IMR-90 (cell line): Measurements from ENCODE around the gene S100A12. TPM values are rescaled to one million over a fixed set of nuclear protein-coding genes. Genes with fewer than 3 reads are reported as not detected.

Experiments used
- ATAC-seq: fragments of 200-7000 bp; cut with Tn5 transposase; 2 replicates; pipeline ENCODE4 v1.9.1; 2020; ENCODE audit warnings: low read depth, mild to moderate bottlenecking, moderate library complexity
- BruUV-seq: library from RNA; stranded (reverse); fragments of 400-500 nt; replicated peaks from 2 replicates; lab custom pipeline; 2021; lab: Mats Ljungman, UMichigan
- CTCF ChIA-PET: fragments of 300-600 bp; formaldehyde crosslinking; extraction: SDS; loops from one replicate; lab custom pipeline; 2021; ENCODE audit warnings: antibody characterized with exemption; lab: Yijun Ruan, JAX
- POLR2A ChIA-PET: fragments of 300-600 bp; sonication (Branson Sonifier 250); formaldehyde crosslinking; loops from one replicate; lab custom pipeline; 2022; ENCODE audit warnings: antibody characterized with exemption; ENCODE audit not compliant: unreplicated experiment; lab: Charles Lee
- DNase-seq: peaks from one replicate; pipeline ENCODE4 v3.0.0; 2013
- H2AFZ ChIP-seq: replicated peaks from 2 replicates; pipeline ENCODE3; 2013; ENCODE audit warnings: low read length, mild to moderate bottlenecking; ENCODE audit not compliant: poor library complexity
- H2AK5ac ChIP-seq: 2 replicates; pipeline ENCODE4 v1.6.1; 2013; ENCODE audit warnings: low read depth, low read length, inconsistent platforms
- H2AK9ac ChIP-seq: replicated peaks from 2 replicates; pipeline ENCODE3; 2013; ENCODE audit warnings: mild to moderate bottlenecking, low read depth, low read length, moderate library complexity; ENCODE audit not compliant: poor library complexity
- H2BK120ac ChIP-seq: 2 replicates; pipeline ENCODE4 v1.6.1; 2013; ENCODE audit warnings: low read depth, low read length, inconsistent platforms
- H2BK15ac ChIP-seq: 3 replicates; pipeline ENCODE4 v1.6.1; 2013; ENCODE audit warnings: low read depth, low read length, inconsistent platforms
- H2BK20ac ChIP-seq: 2 replicates; pipeline ENCODE4 v1.6.1; 2013; ENCODE audit warnings: low read depth, mild to moderate bottlenecking, inconsistent platforms, low read length, moderate library complexity
- H2BK5ac ChIP-seq: 2 replicates; pipeline ENCODE4 v1.6.1; 2013; ENCODE audit warnings: mild to moderate bottlenecking, low read depth, low read length, inconsistent platforms; ENCODE audit not compliant: poor library complexity, severe bottlenecking
- H3K14ac ChIP-seq: replicated peaks from 2 replicates; pipeline ENCODE4 v1.6.1; 2013; ENCODE audit warnings: low read depth, low read length, inconsistent platforms
- H3K18ac ChIP-seq: 2 replicates; pipeline ENCODE4 v1.6.1; 2013; ENCODE audit warnings: low read depth, low read length, control low read depth
- H3K23ac ChIP-seq: 2 replicates; pipeline ENCODE4 v1.6.1; 2013; ENCODE audit warnings: low read depth, low read length, inconsistent platforms
- H3K27ac ChIP-seq: 2 replicates; pipeline ENCODE4 v1.5.1; 2013; ENCODE audit warnings: mild to moderate bottlenecking, control low read depth, low read length; ENCODE audit not compliant: insufficient read depth
- H3K27me3 ChIP-seq: 2 replicates; pipeline ENCODE4 v1.6.1; 2013; ENCODE audit warnings: low read length; ENCODE audit not compliant: control insufficient read depth, insufficient read depth
- H3K36me3 ChIP-seq: 2 replicates; pipeline ENCODE4 v1.6.1; 2013; ENCODE audit warnings: low read length, mixed read lengths; ENCODE audit not compliant: control insufficient read depth, insufficient read depth
- H3K4ac ChIP-seq: 2 replicates; pipeline ENCODE4 v1.6.1; 2013; ENCODE audit warnings: low read depth, low read length, inconsistent platforms
- H3K4me1 ChIP-seq: 2 replicates; pipeline ENCODE4 v1.6.1; 2013; ENCODE audit warnings: low read length, mixed read lengths; ENCODE audit not compliant: control insufficient read depth, insufficient read depth
- H3K4me2 ChIP-seq: 2 replicates; pipeline ENCODE4 v1.6.1; 2013; ENCODE audit warnings: low read depth, mild to moderate bottlenecking, control low read depth, low read length, moderate library complexity
- H3K4me3 ChIP-seq: 2 replicates; pipeline ENCODE4 v1.5.1; 2013; ENCODE audit warnings: low read depth, mild to moderate bottlenecking, control low read depth, low read length, moderate library complexity; ENCODE audit not compliant: insufficient read depth
- H3K56ac ChIP-seq: 2 replicates; pipeline ENCODE4 v1.6.1; 2013; ENCODE audit warnings: low read length, inconsistent platforms; ENCODE audit not compliant: insufficient read depth; ENCODE audit errors: extremely low read depth
- H3K79me1 ChIP-seq, 2 experiments: 2 replicates each; pipeline ENCODE4 v1.6.1; 2013; ENCODE audit warnings: low read length in 2 of 2, inconsistent platforms in 1 of 2, low read depth in 1 of 2
- H3K9ac ChIP-seq: 2 replicates; pipeline ENCODE4 v1.6.1; 2013; ENCODE audit warnings: low read depth, low read length, control low read depth
- H3K9me1 ChIP-seq: 2 replicates; pipeline ENCODE4 v1.6.1; 2013; ENCODE audit warnings: low read length, inconsistent platforms; ENCODE audit not compliant: insufficient read depth
- H3K9me3 ChIP-seq: 2 replicates; pipeline ENCODE4 v1.6.1; 2013; ENCODE audit warnings: low read length; ENCODE audit not compliant: control insufficient read depth, insufficient read depth
- H4K20me1 ChIP-seq: 2 replicates; pipeline ENCODE4 v1.6.1; 2013; ENCODE audit warnings: low read length, inconsistent platforms; ENCODE audit not compliant: insufficient read depth
- H4K5ac ChIP-seq: 2 replicates; pipeline ENCODE4 v1.6.1; 2013; ENCODE audit warnings: mild to moderate bottlenecking, low read depth, low read length, control low read depth
- H4K8ac ChIP-seq, 2 experiments: 2 replicates each; pipeline ENCODE4 v1.6.1; 2013; ENCODE audit warnings: low read depth in 2 of 2, low read length in 2 of 2, control low read depth in 1 of 2, inconsistent platforms in 1 of 2
- H4K91ac ChIP-seq: 2 replicates; pipeline ENCODE4 v1.6.1; 2013; ENCODE audit warnings: low read depth, low read length, inconsistent platforms; ENCODE audit not compliant: insufficient read depth
- BHLHE40 ChIP-seq: fragments of 150-350 bp; IDR thresholded peaks from 2 replicates; pipeline ENCODE4 v1.6.1; 2016; ENCODE audit warnings: mild to moderate bottlenecking, low read depth, low read length
- CEBPB ChIP-seq: IDR thresholded peaks from 2 replicates; pipeline ENCODE4 v1.6.1; 2012; ENCODE audit warnings: low read depth, low read length, improper control_type of control experiment
- CHD1 ChIP-seq: IDR thresholded peaks from 2 replicates; pipeline ENCODE4 v1.6.1; 2012; ENCODE audit warnings: low read depth, low read length, improper control_type of control experiment
- CTCF ChIP-seq: conservative IDR thresholded peaks from 2 replicates; pipeline ENCODE4 v1.5.1; 2012; ENCODE audit warnings: mild to moderate bottlenecking, low read depth, low read length, improper control_type of control experiment
- FOS ChIP-seq: fragments of 150-350 bp; IDR thresholded peaks from 2 replicates; pipeline ENCODE4 v1.6.1; 2016; ENCODE audit warnings: low read depth, low read length
- MAFK ChIP-seq: IDR thresholded peaks from 2 replicates; pipeline ENCODE4 v1.6.1; 2012; ENCODE audit warnings: low read depth, low read length, improper control_type of control experiment
- MAZ ChIP-seq: IDR thresholded peaks from 2 replicates; pipeline ENCODE4 v1.6.1; 2012; ENCODE audit warnings: low read depth, mild to moderate bottlenecking, low read length, improper control_type of control experiment, moderate library complexity, borderline replicate concordance
- MXI1 ChIP-seq: IDR thresholded peaks from 2 replicates; pipeline ENCODE4 v1.6.1; 2012; ENCODE audit warnings: low read depth, mild to moderate bottlenecking, low read length, moderate library complexity, borderline replicate concordance
- NFE2L2 ChIP-seq: fragments of 150-350 bp; IDR thresholded peaks from 2 replicates; pipeline ENCODE4 v1.6.1; 2016; ENCODE audit warnings: low read depth, mild to moderate bottlenecking, low read length
- POLR2A ChIP-seq: IDR thresholded peaks from 2 replicates; pipeline ENCODE4 v1.6.1; 2012; ENCODE audit warnings: mild to moderate bottlenecking, low read depth, low read length
- RAD21 ChIP-seq: IDR thresholded peaks from 2 replicates; pipeline ENCODE4 v1.6.1; 2012; ENCODE audit warnings: low read length, improper control_type of control experiment
- RCOR1 ChIP-seq: IDR thresholded peaks from 2 replicates; pipeline ENCODE4 v1.6.1; 2012; ENCODE audit warnings: mild to moderate bottlenecking, low read length, improper control_type of control experiment; ENCODE audit not compliant: insufficient replicate concordance
- RFX5 ChIP-seq: IDR thresholded peaks from 2 replicates; pipeline ENCODE4 v1.8.0; 2012; ENCODE audit warnings: low read depth, mild to moderate bottlenecking, low read length, moderate library complexity
- SMC3 ChIP-seq: fragments of 150-350 bp; IDR thresholded peaks from 2 replicates; pipeline ENCODE4 v1.6.1; 2016; ENCODE audit warnings: low read depth, mild to moderate bottlenecking, antibody characterized with exemption, low read length, moderate library complexity
- WGBS, 2 experiments: methylation state at CpG; one replicate each; pipeline versions ENCODE4 v1.1.5 to v1.1.7; 2013; ENCODE audit warnings: missing lambda C conversion rate in 2 of 2; ENCODE audit not compliant: insufficient read length in 1 of 2; ENCODE audit errors: extremely low coverage in 2 of 2; 5-methylcytosine and 5-hydroxymethylcytosine counted together
- dilution Hi-C: fragments of 300-500 bp; cut with HindIII; formaldehyde crosslinking; loops from one replicate; pipeline ENCODE4 v1.14.3; 2018; ENCODE audit warnings: low sequenced_read_pairs; ENCODE audit not compliant: unreplicated experiment
- in situ Hi-C: fragments of 300-500 bp; cut with MboI; formaldehyde crosslinking; loops from 3 replicates; pipeline ENCODE4 v1.14.3; 2019; ENCODE audit warnings: low sequenced_read_pairs, inconsistent platforms, mixed read lengths
- intact Hi-C: fragments of 100-400 bp; cut with micrococcal nuclease; formaldehyde crosslinking; loops from 2 replicates; pipeline ENCODE4 v1.10.0; 2022
- polyA plus RNA-seq, 3 experiments: library from polyadenylated mRNA; depleted of rRNA; stranded (reverse); fragments of >200 nt; gene quantifications; 2 replicates each; pipeline ENCODE4 v1.2.3, GENCODE V29; 2012; ENCODE audit warnings: low replicate concordance in 1 of 3
- total RNA-seq: library from RNA; depleted of rRNA; stranded (reverse); fragments of >200 nt; gene quantifications from 2 replicates; pipeline ENCODE4 v1.2.3, GENCODE V29; 2012
- TF ChIP-seq, protein P1 (sequence below): fragments of 150-350 bp; IDR thresholded peaks from 2 replicates; pipeline ENCODE4 v1.6.1; 2016; ENCODE audit warnings: low read depth, mild to moderate bottlenecking, low read length, moderate library complexity, borderline replicate concordance
- TF ChIP-seq, protein P2 (sequence below): fragments of 150-350 bp; IDR thresholded peaks from 2 replicates; pipeline ENCODE4 v1.6.1; 2017; ENCODE audit warnings: mild to moderate bottlenecking, antibody characterized with exemption, low read length, low read depth

Gene S100A12
- total and polyA plus RNA-seq, 2 of the 4 experiments (the other 2 are of a cell fraction), result not detected

DNA sequence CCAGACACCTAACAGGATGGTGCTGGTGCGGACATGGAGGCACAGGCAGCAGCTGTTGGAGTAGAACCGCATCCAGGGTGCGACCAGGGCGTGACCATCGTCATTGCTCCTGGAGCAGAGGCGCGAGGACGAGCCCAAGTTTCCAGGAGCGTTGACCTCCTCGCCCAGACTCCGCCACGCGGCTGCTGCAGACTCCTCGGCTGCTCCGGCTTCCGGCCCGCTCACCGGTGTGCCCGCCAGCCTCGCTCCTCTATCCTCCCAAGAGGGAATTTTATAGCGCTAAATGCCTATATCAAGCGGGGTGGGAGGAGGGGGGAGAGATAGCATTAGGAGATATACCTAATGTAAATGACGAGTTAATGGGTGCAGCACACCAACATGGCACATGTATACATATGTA lies 5.3 kb upstream of the S100A12 start:
- TF ChIP-seq CEBPB (no peak), CTCF (no peak), BHLHE40 (no peak), NFE2L2 (no peak), MXI1 (no peak), RCOR1 (no peak), RAD21 (no peak), FOS (no peak), SMC3 (no peak), RFX5 (no peak), MAFK (no peak), MAZ (no peak), POLR2A (no peak), CHD1 (no peak)
- TF ChIP-seq, protein P1, sequence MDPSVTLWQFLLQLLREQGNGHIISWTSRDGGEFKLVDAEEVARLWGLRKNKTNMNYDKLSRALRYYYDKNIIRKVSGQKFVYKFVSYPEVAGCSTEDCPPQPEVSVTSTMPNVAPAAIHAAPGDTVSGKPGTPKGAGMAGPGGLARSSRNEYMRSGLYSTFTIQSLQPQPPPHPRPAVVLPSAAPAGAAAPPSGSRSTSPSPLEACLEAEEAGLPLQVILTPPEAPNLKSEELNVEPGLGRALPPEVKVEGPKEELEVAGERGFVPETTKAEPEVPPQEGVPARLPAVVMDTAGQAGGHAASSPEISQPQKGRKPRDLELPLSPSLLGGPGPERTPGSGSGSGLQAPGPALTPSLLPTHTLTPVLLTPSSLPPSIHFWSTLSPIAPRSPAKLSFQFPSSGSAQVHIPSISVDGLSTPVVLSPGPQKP, result no peak
- TF ChIP-seq, protein P2, sequence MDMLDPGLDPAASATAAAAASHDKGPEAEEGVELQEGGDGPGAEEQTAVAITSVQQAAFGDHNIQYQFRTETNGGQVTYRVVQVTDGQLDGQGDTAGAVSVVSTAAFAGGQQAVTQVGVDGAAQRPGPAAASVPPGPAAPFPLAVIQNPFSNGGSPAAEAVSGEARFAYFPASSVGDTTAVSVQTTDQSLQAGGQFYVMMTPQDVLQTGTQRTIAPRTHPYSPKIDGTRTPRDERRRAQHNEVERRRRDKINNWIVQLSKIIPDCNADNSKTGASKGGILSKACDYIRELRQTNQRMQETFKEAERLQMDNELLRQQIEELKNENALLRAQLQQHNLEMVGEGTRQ, result no peak
- in situ Hi-C loops (no loop called here), intact Hi-C loops (no loop called here), dilution Hi-C loops (no loop called here)
- H2BK15ac ChIP-seq, result no peak overlapping the region
- no peak overlapping the region for H2AFZ ChIP-seq
- H4K20me1 ChIP-seq, result no peaks in the 10 kb centered on the region
- H3K4me2 ChIP-seq, result no peak overlapping the region
- H3K23ac ChIP-seq, result no peak overlapping the region
- no peak overlapping the region for H2BK120ac ChIP-seq
- ATAC-seq (no peak), DNase-seq (no peak)
- no peak overlapping the region for H3K9ac ChIP-seq
- H3K18ac ChIP-seq, result no peak overlapping the region
- no peaks in the 10 kb centered on the region for H3K9me3 ChIP-seq
- H3K4me1 ChIP-seq, result no peaks in the 10 kb centered on the region
- H2BK5ac ChIP-seq, result no peak overlapping the region
- no peak overlapping the region for H2AK9ac ChIP-seq
- no peak overlapping the region for H3K27ac ChIP-seq
- no peaks in the 10 kb centered on the region for H3K79me1 ChIP-seq
- no TSS peak for BruUV-seq
- H3K36me3 ChIP-seq, result no peaks in the 10 kb centered on the region
- H3K4ac ChIP-seq, result no peak overlapping the region
- ChIA-PET CTCF (no interaction called here), POLR2A (no interaction called here)
- H3K9me1 ChIP-seq, result no peaks in the 10 kb centered on the region
- no peak overlapping the region for H4K91ac ChIP-seq
- H3K4me3 ChIP-seq, result no peak overlapping the region
- no peaks in the 10 kb centered on the region; the same call in 1 of the 2 replicates for H3K27me3 ChIP-seq
- H2AK5ac ChIP-seq, result no peak overlapping the region
- H4K8ac ChIP-seq, result no peak overlapping the region
- whole genome bisulfite sequencing, 2 experiments, result 78% methylated on average over 10 of the region's 23 CpGs; no CpG with 5 or more reads in 1 of the 2 experiments
- H2BK20ac ChIP-seq, result no peak overlapping the region
- no peak overlapping the region for H3K14ac ChIP-seq
- no peak overlapping the region for H3K56ac ChIP-seq
- H4K5ac ChIP-seq, result no peak overlapping the region
